Loucy (cell line): Measurements from ENCODE around the gene TNFRSF13B.

ENCODE experiments used
- H2AFZ ChIP-seq: fragments of 200-600 bp; sonication (generic); 2 replicates; pipeline ENCODE4 v1.6.0; 2016; ENCODE audit warnings: antibody characterized with exemption, mild to moderate bottlenecking, low read length, moderate library complexity
- H3F3A ChIP-seq: fragments of 200-600 bp; 2 replicates; pipeline ENCODE4 v1.6.0; 2016; ENCODE audit warnings: antibody characterized with exemption, low read depth, mild to moderate bottlenecking
- H3K27me3 ChIP-seq: fragments of 200-600 bp; sonication (generic); 2 replicates; pipeline ENCODE4 v1.6.1; 2014; ENCODE audit warnings: low read length, mild to moderate bottlenecking; ENCODE audit not compliant: insufficient read depth, poor library complexity, severe bottlenecking
- H3K36me3 ChIP-seq: fragments of 200-600 bp; sonication (generic); 2 replicates; pipeline ENCODE4 v1.6.1; 2016; ENCODE audit warnings: low read length; ENCODE audit not compliant: insufficient read depth
- H3K4me1 ChIP-seq: fragments of 200-600 bp; sonication (generic); 2 replicates; pipeline ENCODE4 v1.5.1; 2014; ENCODE audit warnings: low read length, mild to moderate bottlenecking; ENCODE audit not compliant: insufficient read depth, poor library complexity, severe bottlenecking
- H3K4me2 ChIP-seq: fragments of 200-600 bp; sonication (generic); 2 replicates; pipeline ENCODE4 v1.6.0; 2014; ENCODE audit warnings: antibody characterized with exemption, low read length, low read depth, mild to moderate bottlenecking; ENCODE audit not compliant: poor library complexity, severe bottlenecking
- H3K4me3 ChIP-seq: fragments of 200-600 bp; sonication (generic); 2 replicates; pipeline ENCODE4 v1.5.1; 2014; ENCODE audit warnings: low read length, mild to moderate bottlenecking, mixed read lengths; ENCODE audit not compliant: poor library complexity, severe bottlenecking
- H3K79me2 ChIP-seq: fragments of 200-600 bp; sonication (generic); 2 replicates; pipeline ENCODE4 v1.6.1; 2014; ENCODE audit warnings: low read length; ENCODE audit not compliant: insufficient read depth
- H3K9ac ChIP-seq: fragments of 200-600 bp; sonication (generic); 2 replicates; pipeline ENCODE4 v1.6.0; 2014; ENCODE audit warnings: mild to moderate bottlenecking, low read depth, low read length, moderate library complexity; ENCODE audit not compliant: poor library complexity, severe bottlenecking
- H3K9me2 ChIP-seq: fragments of 200-600 bp; sonication (generic); replicated peaks from 2 replicates; pipeline ENCODE4 v1.6.1; 2016; ENCODE audit warnings: low read depth, low read length, mixed read lengths
- H3K9me3 ChIP-seq: fragments of 200-600 bp; sonication (generic); 2 replicates; pipeline ENCODE4 v1.6.1; 2014; ENCODE audit warnings: mild to moderate bottlenecking, antibody characterized with exemption, low read length, low read depth; ENCODE audit not compliant: insufficient read depth
- H4K20me1 ChIP-seq: fragments of 200-600 bp; sonication (generic); 2 replicates; pipeline ENCODE4 v1.6.0; 2014; ENCODE audit warnings: antibody characterized with exemption, low read length, mild to moderate bottlenecking; ENCODE audit not compliant: insufficient read depth, poor library complexity, severe bottlenecking
- EZH2phosphoT487 ChIP-seq: fragments of 200-600 bp; IDR thresholded peaks from 2 replicates; pipeline ENCODE4 v1.6.1; 2018; ENCODE audit warnings: antibody characterized with exemption, mild to moderate bottlenecking, moderate library complexity, borderline replicate concordance
- TF ChIP-seq, protein P1 (sequence below): fragments of 200-600 bp; sonication (generic); conservative IDR thresholded peaks from 2 replicates; pipeline ENCODE4 v1.5.1; 2014; ENCODE audit warnings: mild to moderate bottlenecking, antibody characterized with exemption, low read length

TNFRSF13B gene

DNA sequence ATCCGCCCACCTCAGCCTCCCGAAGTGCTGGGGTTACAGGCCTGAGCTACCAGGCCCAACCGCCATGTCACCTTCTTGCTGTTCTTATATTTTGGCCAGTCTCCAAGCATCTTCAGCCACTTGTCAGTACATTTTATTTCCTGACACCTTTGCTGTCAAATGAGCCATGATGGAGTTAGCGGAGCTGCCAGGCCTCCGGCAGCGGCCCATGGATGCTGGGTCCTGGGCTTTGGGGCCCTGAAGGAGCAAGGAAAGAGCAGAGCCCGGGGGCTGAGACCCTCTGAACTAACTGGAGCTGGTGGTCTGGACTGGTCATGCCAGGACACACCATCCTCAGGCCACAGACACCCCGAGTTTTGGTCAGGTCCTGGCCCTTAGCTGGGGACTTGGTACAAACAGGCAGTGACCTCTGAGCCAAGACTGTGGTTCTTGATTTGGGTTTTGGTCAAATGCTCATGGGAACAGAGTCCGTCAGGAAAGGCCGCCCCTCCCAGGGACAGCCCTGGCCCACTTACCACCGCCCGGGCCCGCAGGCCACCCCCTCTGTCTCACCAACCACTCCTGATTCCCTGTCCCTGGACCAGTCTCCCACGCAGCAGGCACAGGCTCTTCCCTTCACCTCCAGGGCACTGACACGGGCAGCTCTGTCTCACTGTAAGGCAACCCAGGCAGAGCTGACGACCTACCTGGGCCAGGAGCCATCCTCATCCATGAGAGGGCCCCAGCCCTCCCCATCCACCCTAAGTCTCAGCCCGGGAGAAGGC is 42.0 kb downstream of the TNFRSF13B start:
- Histone ChIP-seq H2AFZ (no peak overlapping the region), H3K36me3 (no peaks in the 10 kb centered on the region), H3K9me2 (no peaks in the 10 kb centered on the region), H4K20me1 (no peaks in the 10 kb centered on the region), H3K4me2 (no peak overlapping the region), H3K4me1 (no peaks in the 10 kb centered on the region), H3F3A (no peaks in the 10 kb centered on the region), H3K79me2 (no peaks in the 10 kb centered on the region), H3K9ac (no peak overlapping the region), H3K4me3 (no peak overlapping the region), H3K9me3 (no peaks in the 10 kb centered on the region), H3K27me3 (no peaks in the 10 kb centered on the region)
- TF ChIP-seq, protein P1, sequence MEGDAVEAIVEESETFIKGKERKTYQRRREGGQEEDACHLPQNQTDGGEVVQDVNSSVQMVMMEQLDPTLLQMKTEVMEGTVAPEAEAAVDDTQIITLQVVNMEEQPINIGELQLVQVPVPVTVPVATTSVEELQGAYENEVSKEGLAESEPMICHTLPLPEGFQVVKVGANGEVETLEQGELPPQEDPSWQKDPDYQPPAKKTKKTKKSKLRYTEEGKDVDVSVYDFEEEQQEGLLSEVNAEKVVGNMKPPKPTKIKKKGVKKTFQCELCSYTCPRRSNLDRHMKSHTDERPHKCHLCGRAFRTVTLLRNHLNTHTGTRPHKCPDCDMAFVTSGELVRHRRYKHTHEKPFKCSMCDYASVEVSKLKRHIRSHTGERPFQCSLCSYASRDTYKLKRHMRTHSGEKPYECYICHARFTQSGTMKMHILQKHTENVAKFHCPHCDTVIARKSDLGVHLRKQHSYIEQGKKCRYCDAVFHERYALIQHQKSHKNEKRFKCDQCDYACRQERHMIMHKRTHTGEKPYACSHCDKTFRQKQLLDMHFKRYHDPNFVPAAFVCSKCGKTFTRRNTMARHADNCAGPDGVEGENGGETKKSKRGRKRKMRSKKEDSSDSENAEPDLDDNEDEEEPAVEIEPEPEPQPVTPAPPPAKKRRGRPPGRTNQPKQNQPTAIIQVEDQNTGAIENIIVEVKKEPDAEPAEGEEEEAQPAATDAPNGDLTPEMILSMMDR: no peak
- no peak for TF ChIP-seq EZH2phosphoT487

- Histone ChIP-seq H3K9me2 (no peaks in the 10 kb centered on the region), H3K4me2 (no peak overlapping the region), H3K4me1 (no peaks in the 10 kb centered on the region), H3K79me2 (no peaks in the 10 kb centered on the region), H3K9ac (no peak overlapping the region), H3K27me3 (no peaks in the 10 kb centered on the region), H3F3A (no peaks in the 10 kb centered on the region), H2AFZ (no peak overlapping the region), H3K4me3 (no peak overlapping the region), H3K9me3 (no peaks in the 10 kb centered on the region), H3K36me3 (no peaks in the 10 kb centered on the region), H4K20me1 (no peaks in the 10 kb centered on the region)
- TF ChIP-seq, protein P1: no peak
- TF ChIP-seq EZH2phosphoT487: no peak
Observed at GRCh38 chr17:16929035-16929680, 42.8 kb downstream of the TNFRSF13B start.

GRCh38 chr17:16928406-16929034 is 43.4 kb downstream of the TNFRSF13B start:
- H2AFZ ChIP-seq: no peak overlapping the region
- TF ChIP-seq, protein P1: no peak
- no peak for TF ChIP-seq EZH2phosphoT487
- no peaks in the 10 kb centered on the region for H3K36me3 ChIP-seq
- no peaks in the 10 kb centered on the region for H3K9me2 ChIP-seq
- no peaks in the 10 kb centered on the region for H3K9me3 ChIP-seq
- H3K4me3 ChIP-seq: no peak overlapping the region
- H3K79me2 ChIP-seq: no peaks in the 10 kb centered on the region
- H3F3A ChIP-seq: no peaks in the 10 kb centered on the region
- H4K20me1 ChIP-seq: no peaks in the 10 kb centered on the region
- H3K4me1 ChIP-seq: no peaks in the 10 kb centered on the region
- H3K27me3 ChIP-seq: no peaks in the 10 kb centered on the region
- no peak overlapping the region for H3K4me2 ChIP-seq
- no peak overlapping the region for H3K9ac ChIP-seq
